Vagina (tissue), 2 donors: ENCODE measurements around the gene SLC2A4RG. TPM values are rescaled to one million over a fixed set of nuclear protein-coding genes. Genes with fewer than 3 reads are reported as not detected.

Source experiments
- DNase-seq, 2 donors: peaks; one replicate each; pipeline ENCODE4 v3.0.0-alpha.2; 2017; ENCODE audit errors: extremely low spot score in 2 of 2
- H3K27ac ChIP-seq: fragments of 200-600 bp; sonication (generic); one replicate; pipeline ENCODE4 v1.5.1; 2019
- H3K27me3 ChIP-seq: fragments of 200-600 bp; sonication (generic); one replicate; pipeline ENCODE4 v1.5.1; 2019
- H3K36me3 ChIP-seq, 2 donors: fragments of 200-600 bp; sonication (generic); one replicate each; pipeline ENCODE4 v1.5.1; 2017 to 2019
- H3K4me1 ChIP-seq: fragments of 200-600 bp; sonication (generic); one replicate; pipeline ENCODE4 v1.5.1; 2019
- H3K4me3 ChIP-seq, 2 donors: fragments of 200-600 bp; sonication (generic); 1 replicate in 1 of 2; 2 replicates in 1 of 2; pipeline ENCODE4 v1.5.1; 2016 to 2019
- H3K9me3 ChIP-seq: fragments of 200-600 bp; sonication (generic); one replicate; pipeline ENCODE4 v1.5.1; 2019
- POLR2A ChIP-seq, 2 donors: fragments of 450-650 bp; IDR thresholded peaks; one replicate each; pipeline ENCODE4 v1.6.1; 2017; ENCODE audit warnings: antibody characterized with exemption in 2 of 2, mild to moderate bottlenecking in 2 of 2, moderate library complexity in 2 of 2
- POLR2AphosphoS5 ChIP-seq, 2 donors: sonication (generic); formaldehyde crosslinking; IDR thresholded peaks; one replicate each; pipeline ENCODE4 v1.9.0; 2017; ENCODE audit warnings: antibody characterized with exemption in 2 of 2, mild to moderate bottlenecking in 2 of 2, low read depth in 1 of 2; ENCODE audit not compliant: insufficient read depth in 1 of 2
- intact Hi-C: fragments of 100-400 bp; cut with DNase I; formaldehyde crosslinking; loops from one replicate; pipeline ENCODE4 v1.15.1; 2023
- total RNA-seq: library from RNA; depleted of rRNA; stranded (reverse); fragments of >200 nt; gene quantifications from one replicate; pipeline ENCODE4 v1.2.3, GENCODE V29; 2016
- TF ChIP-seq, protein P1 (sequence below), 3 experiments: fragments of 450-650 bp in 2 of 3; fragments of 200-600 bp in 1 of 3; sonication (generic) in 1 of 3; IDR thresholded peaks; one replicate each; pipeline ENCODE4 v1.5.1; 2017 to 2019; ENCODE audit warnings: antibody characterized with exemption in 3 of 3, mild to moderate bottlenecking in 2 of 3, moderate library complexity in 2 of 3

Gene SLC2A4RG
- total RNA-seq, 1 donor from 2014 or later = 33.1 TPM

DNA sequence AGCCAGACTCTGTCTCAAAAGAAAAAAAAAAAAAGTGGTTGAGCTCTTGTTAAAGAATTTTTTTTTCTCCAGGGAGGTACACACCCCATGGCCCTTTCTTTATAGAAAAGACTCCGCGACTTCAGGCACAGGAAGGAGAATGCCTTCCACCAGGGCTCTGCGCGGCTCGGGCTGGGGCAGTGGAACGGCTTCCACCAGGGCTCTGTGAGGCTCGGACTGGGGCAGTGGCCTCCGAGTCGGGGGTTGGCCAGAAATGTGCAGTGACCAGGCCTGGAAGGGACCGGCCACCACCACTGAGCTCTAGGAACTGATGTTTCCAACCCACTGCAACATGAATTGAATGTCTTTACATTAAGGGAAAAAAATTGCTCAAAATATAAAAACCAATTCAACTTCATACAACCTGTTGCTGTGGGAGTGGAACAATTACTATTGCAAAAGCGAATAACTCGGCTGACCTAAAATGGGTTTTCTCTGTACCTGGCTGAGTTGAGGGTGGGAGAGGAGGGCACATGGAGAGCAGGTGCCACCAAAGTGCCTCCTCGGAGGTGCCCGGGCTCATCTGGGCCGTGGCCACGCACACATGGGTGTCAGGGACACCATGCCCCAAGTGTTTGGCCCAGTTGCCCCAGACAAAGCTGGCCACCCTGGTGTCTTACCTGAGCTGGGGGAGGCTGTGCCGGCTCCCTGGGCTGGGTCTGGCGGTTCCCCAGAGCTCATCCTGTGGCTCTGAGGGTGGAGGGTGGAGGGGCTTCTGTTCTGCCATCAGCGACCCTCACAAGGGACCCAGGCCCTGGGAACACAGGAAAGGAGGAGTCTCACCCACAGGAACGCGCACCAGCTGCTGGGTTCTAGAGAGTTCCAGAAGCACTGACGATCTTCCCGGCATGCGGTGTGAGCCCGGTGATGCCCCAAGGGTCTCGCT lies 29.3 kb downstream of the SLC2A4RG start:
- no peaks in the 10 kb centered on the region for H3K27me3 ChIP-seq
- peaks cover 5% of the 10 kb centered on the region for H3K4me1 ChIP-seq
- no peak overlapping the region for H3K27ac ChIP-seq
- no peaks in the 10 kb centered on the region for H3K36me3 ChIP-seq
- no peak for DNase-seq
- TF ChIP-seq POLR2A (IDR thresholded peaks at IDR 0.05) (no peak), POLR2AphosphoS5 (IDR thresholded peaks at IDR 0.05; ENCODE audit: insufficient read depth in 1 of 2, low read depth in 1 of 2) (no peak)
- TF ChIP-seq, protein P1, sequence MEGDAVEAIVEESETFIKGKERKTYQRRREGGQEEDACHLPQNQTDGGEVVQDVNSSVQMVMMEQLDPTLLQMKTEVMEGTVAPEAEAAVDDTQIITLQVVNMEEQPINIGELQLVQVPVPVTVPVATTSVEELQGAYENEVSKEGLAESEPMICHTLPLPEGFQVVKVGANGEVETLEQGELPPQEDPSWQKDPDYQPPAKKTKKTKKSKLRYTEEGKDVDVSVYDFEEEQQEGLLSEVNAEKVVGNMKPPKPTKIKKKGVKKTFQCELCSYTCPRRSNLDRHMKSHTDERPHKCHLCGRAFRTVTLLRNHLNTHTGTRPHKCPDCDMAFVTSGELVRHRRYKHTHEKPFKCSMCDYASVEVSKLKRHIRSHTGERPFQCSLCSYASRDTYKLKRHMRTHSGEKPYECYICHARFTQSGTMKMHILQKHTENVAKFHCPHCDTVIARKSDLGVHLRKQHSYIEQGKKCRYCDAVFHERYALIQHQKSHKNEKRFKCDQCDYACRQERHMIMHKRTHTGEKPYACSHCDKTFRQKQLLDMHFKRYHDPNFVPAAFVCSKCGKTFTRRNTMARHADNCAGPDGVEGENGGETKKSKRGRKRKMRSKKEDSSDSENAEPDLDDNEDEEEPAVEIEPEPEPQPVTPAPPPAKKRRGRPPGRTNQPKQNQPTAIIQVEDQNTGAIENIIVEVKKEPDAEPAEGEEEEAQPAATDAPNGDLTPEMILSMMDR (IDR thresholded peaks at IDR 0.05) = no peak
- intact Hi-C loops = no loop called here
- no peak overlapping the region for H3K4me3 ChIP-seq
- no peaks in the 10 kb centered on the region for H3K9me3 ChIP-seq

DNA sequence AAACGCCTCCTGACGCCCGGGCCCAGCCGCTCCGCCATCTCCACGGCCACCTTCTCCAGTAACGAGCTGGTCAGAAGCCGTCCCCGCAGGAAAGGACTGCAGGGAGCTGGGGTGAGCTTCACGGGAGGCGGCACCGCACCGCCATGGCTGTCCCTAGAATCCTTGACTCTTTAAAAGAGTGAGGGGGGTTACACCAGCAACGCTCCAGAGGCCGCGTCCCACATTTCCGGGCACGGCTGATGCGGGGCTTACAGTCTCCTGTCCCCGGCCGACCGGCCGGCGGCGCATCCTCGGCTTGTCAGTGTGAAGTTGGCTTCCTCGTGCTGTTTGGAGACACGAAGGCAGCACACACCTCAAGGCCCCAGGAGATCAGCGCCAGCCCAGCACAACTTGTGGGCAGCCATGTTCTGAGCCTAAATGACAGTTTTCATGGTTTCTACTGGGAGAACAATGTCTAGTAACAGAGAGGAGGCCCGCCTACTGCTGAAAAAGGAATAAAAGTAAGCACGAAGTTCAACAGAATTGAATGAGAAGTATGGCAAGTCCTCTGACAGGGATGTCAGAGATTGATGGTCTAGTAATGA lies 30.4 kb downstream of the SLC2A4RG start:
- intact Hi-C loops = no loop called here
- no peak for TF ChIP-seq POLR2AphosphoS5 (IDR thresholded peaks at IDR 0.05; ENCODE audit: insufficient read depth in 1 of 2, low read depth in 1 of 2)
- TF ChIP-seq POLR2A (IDR thresholded peaks at IDR 0.05) = no peak
- TF ChIP-seq, protein P1 (IDR thresholded peaks at IDR 0.05) = no peak
- Histone ChIP-seq H3K27me3 (no peaks in the 10 kb centered on the region), H3K9me3 (no peaks in the 10 kb centered on the region), H3K4me1 (peaks cover 12% of the 10 kb centered on the region), H3K4me3 (no peak overlapping the region), H3K36me3 (no peaks in the 10 kb centered on the region), H3K27ac (no peak overlapping the region)
- no peak for DNase-seq

DNA sequence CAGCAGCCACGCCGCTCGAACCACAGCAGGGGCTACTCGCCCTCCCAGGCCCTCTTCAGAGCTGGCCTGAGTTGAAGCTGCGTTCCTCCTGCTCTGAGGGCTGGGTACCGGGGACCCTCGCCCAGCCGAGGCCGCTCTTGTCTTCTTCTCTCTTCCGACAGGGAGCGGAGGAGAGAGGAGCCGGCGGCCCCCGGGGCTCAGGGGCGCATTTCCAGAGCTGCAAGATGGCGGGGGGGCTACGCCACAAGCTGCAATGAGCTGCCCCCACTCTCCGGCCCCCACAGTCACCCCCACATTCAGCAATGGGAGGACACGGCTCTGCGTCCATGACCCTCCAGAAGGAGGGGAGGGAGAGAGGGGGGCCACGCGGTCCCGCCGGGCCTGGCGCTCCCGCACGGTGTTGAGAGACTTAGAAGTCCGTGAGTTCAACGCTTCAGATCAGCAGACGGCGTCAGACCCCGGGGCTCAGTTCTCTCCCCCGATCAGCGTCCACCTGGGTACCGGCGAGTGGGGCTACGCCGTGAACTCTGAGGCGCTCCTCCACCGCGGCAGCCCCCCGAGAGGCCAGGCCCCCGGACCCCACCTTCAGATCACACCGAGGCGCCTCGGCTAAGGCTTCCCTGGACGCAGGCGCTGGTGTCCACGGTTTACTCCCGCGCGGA lies 31.6 kb downstream of the SLC2A4RG start:
- Histone ChIP-seq H3K9me3 (no peaks in the 10 kb centered on the region), H3K36me3 (no peaks in the 10 kb centered on the region), H3K4me1 (peaks cover 20% of the 10 kb centered on the region), H3K27ac (no peak overlapping the region), H3K4me3 (no peak overlapping the region), H3K27me3 (no peaks in the 10 kb centered on the region)
- intact Hi-C loops = no loop called here
- no peak for TF ChIP-seq POLR2A (IDR thresholded peaks at IDR 0.05)
- TF ChIP-seq POLR2AphosphoS5 (IDR thresholded peaks at IDR 0.05; ENCODE audit: insufficient read depth in 1 of 2, low read depth in 1 of 2) = no peak
- TF ChIP-seq, protein P1 (IDR thresholded peaks at IDR 0.05) = no peak
- DNase-seq = no peak

DNA sequence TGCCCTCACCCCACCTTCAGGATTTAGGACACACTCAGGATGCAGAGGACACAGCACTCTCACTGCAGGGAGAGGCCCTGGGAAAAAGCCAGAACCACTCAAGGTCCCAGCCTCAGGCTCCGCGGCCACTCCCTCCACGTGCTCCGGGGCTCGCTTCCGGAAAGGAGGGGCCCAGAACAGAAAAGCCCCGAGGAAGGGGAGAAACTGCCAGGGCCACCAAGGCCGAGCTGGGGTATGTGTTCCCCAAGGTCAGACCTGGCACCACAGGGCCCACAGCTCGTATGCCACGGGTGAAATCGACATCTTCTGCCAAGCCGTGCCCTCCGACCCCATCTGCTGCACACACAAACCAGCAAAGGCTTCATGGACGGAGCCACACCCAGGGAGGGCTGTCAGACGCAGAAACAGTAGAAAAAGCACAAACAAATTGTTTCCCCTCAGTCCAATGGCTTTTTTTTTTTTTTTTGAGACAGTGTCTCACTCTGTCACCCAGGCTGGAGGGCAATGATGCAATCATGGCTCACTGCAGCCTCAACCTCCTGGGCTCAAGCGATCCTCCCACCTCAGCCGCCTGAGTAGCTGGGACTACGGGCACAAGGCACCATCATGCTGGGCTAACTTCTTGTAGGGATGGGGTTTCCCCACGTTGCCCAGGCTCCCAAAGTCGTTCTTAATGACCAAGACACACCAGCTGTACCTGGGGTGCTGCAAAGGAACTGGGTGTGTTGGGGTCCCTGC lies 33.4 kb downstream of the SLC2A4RG start:
- Histone ChIP-seq H3K9me3 (no peaks in the 10 kb centered on the region), H3K36me3 (no peaks in the 10 kb centered on the region), H3K27me3 (no peaks in the 10 kb centered on the region), H3K27ac (no peak overlapping the region), H3K4me3 (no peak overlapping the region), H3K4me1 (peaks cover 20% of the 10 kb centered on the region)
- DNase-seq = no peak
- intact Hi-C loops = no loop called here
- no peak for TF ChIP-seq POLR2A (IDR thresholded peaks at IDR 0.05)

DNA sequence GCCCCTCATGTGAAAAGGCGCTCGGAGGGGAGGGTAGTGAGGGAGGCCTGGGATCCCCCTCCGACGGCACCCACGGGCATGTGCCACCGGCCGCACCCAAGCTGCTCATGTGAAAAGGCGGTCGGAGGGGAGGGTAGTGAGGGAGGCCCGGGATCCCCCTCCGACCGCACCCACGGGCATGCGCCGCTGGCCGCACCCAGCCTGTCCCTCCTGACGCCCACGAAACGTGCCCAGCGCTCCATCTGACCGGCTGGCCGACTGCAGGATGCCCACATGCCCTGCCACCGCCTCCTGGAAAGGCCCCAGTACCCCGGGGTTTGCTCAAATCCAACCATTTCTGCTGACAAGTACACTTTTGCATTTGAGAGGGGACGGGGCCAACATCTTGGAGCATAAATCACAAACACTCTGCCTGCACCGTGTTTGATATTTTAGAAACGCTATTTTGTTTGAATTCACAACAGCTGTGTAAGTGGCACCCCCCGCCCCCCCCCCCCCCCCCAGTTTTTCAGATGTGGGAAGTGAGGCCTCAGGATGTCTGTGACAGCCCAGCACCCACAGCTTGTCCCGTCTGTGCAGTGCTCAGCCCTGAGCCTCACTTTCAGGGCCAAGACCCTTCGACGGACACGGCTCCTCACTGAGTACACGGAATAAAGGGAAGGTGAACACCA lies 34.1 kb downstream of the SLC2A4RG start:
- no peak overlapping the region for H3K4me3 ChIP-seq
- TF ChIP-seq POLR2AphosphoS5 (IDR thresholded peaks at IDR 0.05; ENCODE audit: insufficient read depth in 1 of 2, low read depth in 1 of 2) (no peak), POLR2A (IDR thresholded peaks at IDR 0.05) (no peak)
- TF ChIP-seq, protein P1 (IDR thresholded peaks at IDR 0.05) = no peak
- intact Hi-C loops = no loop called here
- peaks cover 20% of the 10 kb centered on the region for H3K4me1 ChIP-seq
- no peak overlapping the region for H3K27ac ChIP-seq
- H3K9me3 ChIP-seq = no peaks in the 10 kb centered on the region
- DNase-seq = no peak
- H3K36me3 ChIP-seq = no peaks in the 10 kb centered on the region
- no peaks in the 10 kb centered on the region for H3K27me3 ChIP-seq
